NCI-H1417 treated with DMSO at 0.1 percent for 48 hours (cell line): Measurements from ENCODE around the gene XPO6.

Source experiments
- DNase-seq: peaks from one replicate; lab custom pipeline; 2025; lab: John Stamatoyannopoulos, UW

The XPO6 gene

GRCh38 chr16:28183484-28183883 lies 28.3 kb downstream of the XPO6 start:
- DNase-seq = no peak

- no peak for DNase-seq
Measured at GRCh38 chr16:28182801-28183200, 29.0 kb downstream of the XPO6 start.

- DNase-seq = no peak
Measured at GRCh38 chr16:28182183-28182582, 29.6 kb downstream of the XPO6 start.

- DNase-seq = no peak
Measured at GRCh38 chr16:28181515-28181914, 30.2 kb downstream of the XPO6 start.

- DNase-seq = no peak
Measured at GRCh38 chr16:28180655-28181460, 30.9 kb downstream of the XPO6 start.

- no peak for DNase-seq
Measured at GRCh38 chr16:28179354-28179753, 32.4 kb downstream of the XPO6 start.

- no peak for DNase-seq
Measured at GRCh38 chr16:28175715-28176114, 36.0 kb downstream of the XPO6 start.

GRCh38 chr16:28172336-28172735 lies 39.4 kb downstream of the XPO6 start:
- no peak for DNase-seq

- no peak for DNase-seq
Measured at GRCh38 chr16:28171816-28172215, 39.9 kb downstream of the XPO6 start.

- no peak for DNase-seq
Measured at GRCh38 chr16:28168991-28169554, 42.7 kb downstream of the XPO6 start.

GRCh38 chr16:28167730-28168129 lies 44.0 kb downstream of the XPO6 start:
- no peak for DNase-seq

- no peak for DNase-seq
Measured at GRCh38 chr16:28167221-28167620, 44.5 kb downstream of the XPO6 start.

GRCh38 chr16:28166394-28167208 lies 45.2 kb downstream of the XPO6 start:
- DNase-seq = no peak

- DNase-seq = no peak
Measured at GRCh38 chr16:28165598-28165997, 46.2 kb downstream of the XPO6 start.

GRCh38 chr16:28164140-28164539 lies 47.6 kb downstream of the XPO6 start:
- no peak for DNase-seq

- DNase-seq = no peak
Measured at GRCh38 chr16:28163699-28164098, 48.1 kb downstream of the XPO6 start.

GRCh38 chr16:28162326-28162877 lies 49.4 kb downstream of the XPO6 start:
- no peak for DNase-seq

- no peak for DNase-seq
Measured at GRCh38 chr16:28161626-28162025, 50.1 kb downstream of the XPO6 start.

- no peak for DNase-seq
Measured at GRCh38 chr16:28158136-28158535, 53.6 kb downstream of the XPO6 start.

GRCh38 chr16:28156056-28156680 lies 55.6 kb downstream of the XPO6 start:
- no peak for DNase-seq

- peak; percentile 57 for DNase-seq
Measured at GRCh38 chr16:28155293-28155692, 56.5 kb downstream of the XPO6 start.

- no peak for DNase-seq
Measured at GRCh38 chr16:28151180-28151579, 60.6 kb downstream of the XPO6 start.
